HG03571 (cell line): ENCODE results near the gene RPAIN.

ENCODE experiments used
- ATAC-seq: cut with Tn5 transposase; IDR thresholded peaks from one replicate; pipeline ENCODE4 v1.9.1; 2021; ENCODE audit not compliant: unreplicated experiment

RPAIN gene

GRCh38 chr17:5481451-5481850 is 61.5 kb downstream of the RPAIN start:
- no peak for ATAC-seq
